HG03469 (cell line): Measurements from ENCODE around the gene IMMT.

Experiments used
- ATAC-seq: cut with Tn5 transposase; IDR thresholded peaks from one replicate; pipeline ENCODE4 v1.9.1; 2021; ENCODE audit warnings: mild to moderate bottlenecking, moderate library complexity, moderate number of reproducible peaks; ENCODE audit not compliant: unreplicated experiment

The IMMT gene

DNA sequence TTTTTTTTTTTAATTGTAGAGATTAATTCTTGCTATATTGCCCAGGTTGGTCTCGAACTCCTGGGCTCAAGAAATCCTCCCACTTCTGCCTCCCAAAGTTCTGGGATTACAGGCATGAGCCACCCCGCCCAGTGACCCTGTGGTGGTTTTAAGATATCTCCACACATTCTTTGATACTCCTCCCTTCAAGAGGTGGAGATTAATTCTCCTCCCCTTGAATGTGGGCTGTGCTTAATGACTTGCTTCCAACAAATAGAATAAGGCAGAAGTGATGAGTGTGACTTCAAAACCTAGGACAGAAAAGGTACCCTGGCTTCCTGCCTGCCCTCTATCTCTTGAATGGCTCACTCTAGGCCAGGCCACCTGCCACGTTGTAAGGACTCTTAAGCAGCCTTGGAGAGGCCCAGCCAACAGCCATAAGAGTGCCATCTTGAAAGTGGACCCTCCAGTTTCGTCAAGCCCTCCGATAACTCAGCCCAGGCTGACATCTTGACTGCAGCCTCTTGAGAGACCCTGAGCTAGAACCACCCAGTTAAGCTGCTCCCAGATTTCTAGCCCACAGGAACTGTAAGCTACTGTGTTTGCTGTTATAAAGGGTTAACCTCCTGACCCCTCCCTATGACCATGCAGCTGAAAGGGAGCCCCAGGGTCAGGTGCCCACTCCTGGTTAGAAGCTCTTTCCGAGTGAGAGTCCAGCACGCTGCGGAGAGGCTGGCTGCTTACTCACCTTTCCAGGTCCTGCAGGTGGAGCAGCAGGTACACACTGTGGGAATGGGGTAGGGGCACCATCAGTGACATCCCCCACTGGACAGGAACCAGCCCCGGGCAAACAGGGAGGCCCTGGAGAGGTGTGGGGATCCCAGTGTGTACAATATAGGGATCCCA lies 31.6 kb upstream of the IMMT start:
- no peak for ATAC-seq

DNA sequence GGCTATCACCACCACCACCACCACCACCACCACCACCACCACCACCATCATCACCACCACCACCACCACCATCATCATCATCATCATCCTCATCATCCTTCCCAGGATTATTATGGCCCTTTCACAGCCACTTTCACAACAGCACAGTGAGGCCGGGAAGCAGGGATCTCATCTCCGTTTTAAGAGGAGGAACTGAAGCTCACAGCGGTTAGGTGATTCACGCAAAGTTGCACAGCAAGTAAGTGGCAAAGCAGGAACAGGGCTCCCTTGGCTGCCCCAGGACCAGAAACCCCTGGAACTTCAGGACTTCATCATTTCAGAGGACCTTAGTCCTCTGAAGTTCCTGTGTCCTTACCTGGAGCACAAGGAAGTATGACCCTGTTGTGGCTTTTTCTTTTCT lies 30.8 kb upstream of the IMMT start:
- no peak for ATAC-seq

DNA sequence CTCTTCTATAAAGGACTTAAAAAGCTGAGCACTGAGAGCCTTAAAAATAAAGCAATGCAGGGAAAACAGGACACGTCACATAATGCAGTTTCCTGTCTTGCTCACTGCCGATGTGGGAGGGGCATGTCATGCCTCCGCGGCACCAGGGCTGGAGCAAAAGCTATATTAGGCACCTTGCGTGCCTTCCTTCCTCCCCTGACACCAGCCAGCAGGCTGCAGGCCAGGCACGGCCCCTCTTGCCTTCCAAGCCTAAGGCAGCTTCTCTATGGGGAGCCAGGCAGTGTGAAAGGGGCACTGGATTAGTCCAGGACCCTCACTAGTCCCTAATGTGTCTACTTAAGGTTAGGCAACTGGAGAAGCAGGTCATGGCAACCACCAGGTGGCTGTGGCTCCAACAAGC lies 30.3 kb upstream of the IMMT start:
- ATAC-seq: peak; percentile 68

DNA sequence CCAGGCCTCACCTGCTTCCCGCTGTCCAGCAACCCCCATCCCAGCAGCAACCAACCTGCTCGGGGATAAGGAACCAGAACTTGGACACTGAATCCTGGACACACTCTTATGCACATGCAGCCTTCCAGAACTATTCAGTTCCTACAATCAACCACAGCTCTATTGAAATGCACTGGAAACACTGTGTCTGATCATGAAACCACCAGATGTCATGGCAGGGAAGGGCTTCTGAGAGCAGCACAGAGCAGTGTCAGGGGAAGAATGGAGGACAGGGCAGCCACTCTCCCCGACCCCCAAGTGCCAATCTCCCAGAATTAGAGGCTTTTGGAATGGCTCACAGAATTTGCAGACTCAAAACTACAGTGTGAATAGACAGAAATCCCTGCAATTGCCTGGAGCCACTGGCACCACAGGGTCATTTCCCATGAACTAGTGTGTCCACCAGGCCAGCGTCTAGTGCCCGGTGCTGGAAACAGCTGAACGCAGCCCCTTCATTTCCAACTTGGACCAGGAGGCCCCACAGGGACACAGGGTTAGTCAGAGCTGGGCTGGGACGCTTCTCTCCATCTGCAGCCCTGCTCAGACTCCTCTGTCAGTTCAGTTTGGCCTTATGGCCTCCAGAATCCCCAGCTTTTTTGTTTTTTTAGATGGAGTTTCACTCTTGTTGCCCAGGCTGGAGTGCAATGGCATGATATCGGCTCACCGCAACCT lies 29.5 kb upstream of the IMMT start:
- ATAC-seq: no peak

DNA sequence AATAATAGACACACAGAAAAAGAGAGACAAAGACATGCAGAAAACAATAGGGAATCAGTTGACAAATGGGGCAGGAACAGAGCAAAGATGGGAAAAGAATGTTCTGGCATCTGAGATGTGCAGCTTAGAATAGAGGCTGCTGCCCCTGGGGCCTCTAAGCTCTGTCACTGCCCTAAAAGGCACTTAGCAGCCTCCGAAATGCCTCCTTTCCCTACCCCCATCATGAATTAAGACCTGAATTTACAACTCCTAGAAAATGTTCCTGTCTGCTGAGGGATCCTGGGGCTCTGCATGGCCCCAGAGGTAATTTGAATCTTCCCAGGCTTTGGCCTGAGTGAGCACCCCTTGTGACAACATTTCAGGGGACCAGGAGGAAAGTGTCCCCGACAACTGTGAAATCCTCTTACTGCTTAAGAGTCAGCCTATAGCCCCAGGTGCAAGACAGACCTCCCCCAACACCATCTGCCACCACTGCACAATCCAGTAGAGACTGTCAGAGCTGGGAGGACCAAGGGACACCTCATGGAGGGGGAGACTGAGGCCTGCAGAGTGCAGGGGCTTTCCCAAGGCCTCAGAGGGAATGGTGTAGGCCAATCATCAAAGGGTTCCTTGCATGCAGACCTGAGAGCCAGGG lies 28.8 kb upstream of the IMMT start:
- ATAC-seq: no peak

DNA sequence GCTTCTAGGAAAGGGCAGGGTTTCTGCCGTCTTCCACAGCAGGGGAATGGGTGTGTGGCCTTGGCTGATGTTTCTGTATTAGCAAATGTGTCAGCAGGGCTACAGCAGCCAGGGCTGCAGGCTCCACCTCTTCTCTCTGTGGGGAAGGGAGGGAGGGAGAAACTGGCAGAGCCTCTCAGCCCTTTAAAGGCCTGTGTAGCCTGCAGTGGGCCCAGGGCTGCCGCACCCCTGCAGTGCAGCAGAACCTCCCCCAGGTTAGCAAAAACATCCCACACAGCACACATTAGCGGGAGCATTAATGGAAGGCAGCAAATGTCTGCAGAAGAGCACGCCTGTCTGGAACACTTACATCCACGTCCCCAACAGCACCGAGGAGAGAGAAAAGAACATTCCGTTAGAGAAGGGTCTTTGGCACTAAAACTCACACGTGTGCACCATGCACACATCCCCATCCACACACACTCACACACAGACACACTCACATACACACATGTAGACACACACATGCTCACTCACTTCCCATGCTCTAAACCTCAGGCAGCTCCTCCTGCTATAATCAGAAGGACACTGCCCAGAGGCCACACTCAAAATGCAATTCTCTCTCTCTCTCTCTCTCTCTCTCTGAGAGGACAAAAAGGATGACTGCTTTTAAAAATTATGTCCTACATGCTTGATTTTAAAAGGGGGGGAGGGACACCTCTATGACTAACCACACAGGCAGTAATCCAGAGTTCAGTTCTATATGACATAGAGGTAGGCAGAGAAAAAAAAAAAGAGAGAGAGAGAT lies 28.1 kb upstream of the IMMT start:
- no peak for ATAC-seq

DNA sequence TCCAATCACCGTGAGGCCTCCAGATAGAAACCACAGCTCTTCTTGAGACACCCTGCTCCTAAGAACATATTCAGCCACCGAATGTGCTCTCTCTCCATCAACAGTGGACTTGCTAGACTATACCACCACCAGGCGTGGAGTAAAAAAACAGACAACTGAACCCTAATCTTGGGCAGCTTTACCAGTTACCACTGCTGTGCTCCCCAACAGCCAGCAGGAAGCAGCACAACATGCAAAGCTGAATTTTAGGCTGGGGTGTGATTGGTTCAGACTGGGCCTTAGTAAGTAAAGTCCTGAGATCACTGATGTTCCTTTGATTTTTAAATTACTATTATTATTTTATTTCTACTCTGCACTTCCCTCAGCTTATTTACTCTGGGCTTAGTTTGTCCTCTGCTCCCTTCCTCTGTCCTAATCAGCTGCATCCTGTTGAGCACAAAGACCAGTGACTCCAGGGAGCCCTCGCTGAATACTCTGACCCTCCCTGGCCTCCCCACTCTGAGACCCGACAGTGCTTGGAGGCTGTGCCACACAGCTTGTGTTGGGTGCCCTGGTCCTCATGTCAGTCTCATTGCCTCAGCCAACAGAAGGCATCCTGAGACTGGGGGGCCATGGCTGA lies 25.9 kb upstream of the IMMT start:
- no peak for ATAC-seq

DNA sequence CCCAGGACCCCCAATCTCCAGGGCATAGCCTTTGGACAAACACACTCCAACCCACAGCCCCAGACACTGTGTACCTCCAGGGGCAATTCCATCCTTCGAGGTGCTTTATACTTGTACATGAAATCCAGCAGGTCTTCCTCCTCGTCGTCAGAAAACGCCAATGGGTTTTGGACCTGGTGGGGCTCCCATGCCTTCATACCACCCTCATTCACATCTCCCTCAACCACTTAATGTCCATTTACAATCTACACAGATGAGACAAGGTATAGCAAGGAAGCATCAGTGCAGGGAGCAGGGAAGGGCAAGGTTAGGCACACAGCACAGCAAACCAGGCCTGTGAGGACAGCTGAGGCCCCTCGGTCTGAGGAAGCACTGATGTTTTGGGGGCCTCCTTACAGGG lies 24.6 kb upstream of the IMMT start:
- no peak for ATAC-seq

DNA sequence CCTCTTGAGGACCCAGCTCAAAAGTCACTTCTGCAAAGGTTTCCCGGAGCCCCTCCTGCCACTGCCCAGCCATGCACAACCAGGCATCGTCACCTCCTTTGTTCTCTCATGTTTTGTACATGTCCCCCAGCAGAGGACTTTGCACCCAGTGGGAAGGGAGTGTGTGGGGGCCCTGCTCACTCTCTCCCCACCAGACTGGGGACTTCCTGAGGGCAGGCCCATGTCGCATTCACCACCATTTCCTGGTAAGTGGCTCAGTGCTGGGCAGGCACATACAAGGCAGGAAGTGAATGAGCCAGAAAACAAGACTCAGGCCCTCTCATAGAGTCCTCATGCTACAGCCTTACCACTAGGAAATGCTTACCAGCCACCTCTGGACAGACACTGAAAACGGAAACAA lies 22.9 kb upstream of the IMMT start:
- no peak for ATAC-seq

DNA sequence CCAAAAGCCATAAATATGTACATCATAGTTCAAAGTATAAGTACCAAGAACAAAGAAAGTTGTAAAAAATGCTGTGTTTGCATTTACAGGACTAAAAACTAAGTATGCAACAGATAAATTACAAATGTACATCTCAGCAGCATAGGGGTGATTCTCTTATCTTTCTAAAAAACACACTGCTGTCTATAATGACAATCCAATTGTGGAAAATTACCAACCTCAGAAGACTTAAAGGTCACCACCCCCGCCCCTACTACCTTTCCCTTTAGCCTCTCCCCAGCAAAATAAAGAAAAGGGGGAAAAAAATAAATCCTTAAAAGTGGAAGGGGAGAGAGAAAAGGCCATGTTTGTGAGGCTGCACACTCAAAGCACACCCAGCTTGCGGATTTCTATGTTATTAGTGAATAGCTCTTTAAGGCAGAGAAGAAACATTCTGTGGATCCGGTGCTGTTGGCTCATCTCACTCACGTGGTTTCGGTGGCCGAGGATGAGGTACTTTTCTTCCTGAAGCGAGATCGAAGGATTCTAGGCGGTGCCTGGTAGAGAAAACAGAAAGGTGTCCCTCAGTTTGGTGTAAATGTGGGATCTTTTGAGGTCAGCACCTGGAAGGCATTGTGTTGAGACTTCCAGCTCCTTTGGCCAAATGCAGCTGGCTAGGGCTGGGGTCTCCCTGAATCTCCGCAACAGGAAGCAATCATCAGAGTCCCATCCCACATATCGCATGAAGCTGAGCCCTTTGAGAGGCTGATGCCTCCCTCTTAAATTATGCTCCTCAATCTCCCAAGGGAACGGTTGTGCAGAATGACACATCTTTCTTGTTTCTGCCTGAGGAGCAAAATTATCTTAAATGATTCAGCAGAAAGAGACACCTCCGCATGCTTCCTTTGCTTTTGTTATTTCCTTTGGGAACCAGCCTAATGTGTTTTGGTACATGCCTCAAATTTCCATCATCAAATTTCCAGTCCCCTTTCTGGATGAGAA lies 21.6 kb upstream of the IMMT start:
- ATAC-seq: no peak

DNA sequence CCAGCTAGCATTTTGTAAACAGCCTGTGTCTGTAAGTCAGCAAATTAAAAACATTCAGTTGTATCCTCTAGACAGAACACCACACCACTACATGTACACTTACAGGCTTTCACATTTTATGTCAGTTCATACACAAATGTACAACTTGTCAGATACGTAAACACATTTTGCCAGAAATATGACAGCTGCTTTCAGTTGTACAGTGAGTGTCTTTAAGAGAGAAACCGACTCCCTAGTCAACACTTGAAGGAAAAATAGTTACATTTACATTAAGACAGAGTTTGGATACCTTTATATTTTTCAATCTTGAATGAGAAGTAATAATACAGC lies 19.2 kb upstream of the IMMT start:
- ATAC-seq: no peak

DNA sequence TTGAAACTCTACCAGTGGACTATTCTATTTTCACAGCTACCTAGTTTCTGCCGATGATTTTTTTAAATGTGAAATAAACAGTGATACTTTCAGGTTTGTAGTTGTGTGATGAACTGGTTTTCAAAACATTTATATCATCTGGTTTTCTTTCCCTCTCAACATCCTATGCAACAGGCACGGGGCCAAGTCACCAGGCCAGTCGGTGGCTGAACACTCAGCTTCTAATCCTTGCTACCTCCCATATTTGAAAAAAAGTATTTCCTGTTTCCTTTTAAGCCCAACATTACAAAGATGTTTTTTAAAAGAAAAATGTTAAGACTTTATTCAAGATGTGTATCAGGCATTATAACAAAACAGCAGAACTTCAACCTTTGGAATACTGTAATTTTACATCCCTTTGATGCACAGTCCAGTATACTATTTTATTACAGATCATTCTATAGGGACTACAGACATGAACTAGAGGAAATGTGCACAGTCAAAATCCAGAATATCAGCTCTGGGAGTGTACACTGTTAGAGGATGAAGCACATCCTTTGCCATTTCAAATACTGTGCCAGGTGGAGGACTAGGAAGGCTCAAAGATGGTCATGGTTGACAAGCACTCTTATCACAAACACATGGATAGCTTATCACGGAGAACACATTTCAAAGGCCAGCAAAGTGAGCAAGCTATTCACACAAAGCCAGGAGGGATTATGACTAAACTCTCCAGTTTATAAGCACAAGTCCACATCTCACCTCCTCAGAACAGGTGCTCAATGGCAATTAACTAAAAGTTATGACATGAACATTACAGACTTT lies 18.6 kb upstream of the IMMT start:
- no peak for ATAC-seq

DNA sequence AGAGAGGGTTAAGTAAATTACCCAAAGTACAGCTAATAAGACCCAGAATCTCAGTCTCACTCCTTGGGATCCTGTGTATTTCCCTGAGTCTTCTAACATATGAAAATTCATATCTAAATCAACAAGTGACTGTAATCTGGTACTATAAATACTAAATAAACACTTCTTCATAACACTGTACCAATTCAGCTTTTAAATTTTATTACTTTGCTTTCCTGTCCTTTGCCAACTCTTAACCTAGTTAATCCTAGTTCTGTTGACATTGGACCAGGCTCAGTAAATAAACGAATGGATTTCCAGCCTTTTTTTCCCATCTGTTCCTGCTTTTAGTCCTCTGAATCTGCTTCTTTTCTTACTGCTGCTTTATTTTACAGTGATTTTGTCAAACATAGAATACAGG lies 17.8 kb upstream of the IMMT start:
- no peak for ATAC-seq

DNA sequence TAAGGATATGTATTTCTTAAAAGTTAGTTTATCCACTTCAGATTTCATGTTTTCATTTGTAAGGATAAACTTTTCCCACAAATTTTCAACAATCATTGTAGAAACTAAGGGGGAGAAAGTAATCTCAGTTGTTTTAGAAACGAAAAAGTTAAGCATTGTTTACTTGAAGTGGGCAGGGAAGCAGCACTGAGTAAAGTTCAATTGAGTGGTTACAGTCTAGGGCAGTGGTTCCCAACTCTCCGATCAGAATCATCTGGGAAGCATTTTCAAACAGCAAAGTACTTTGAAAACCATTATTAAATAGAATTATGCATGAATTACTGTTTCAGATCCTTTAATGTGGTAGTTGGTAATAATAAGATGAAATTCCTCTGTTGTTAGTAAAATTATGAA lies 16.5 kb upstream of the IMMT start:
- ATAC-seq: no peak

DNA sequence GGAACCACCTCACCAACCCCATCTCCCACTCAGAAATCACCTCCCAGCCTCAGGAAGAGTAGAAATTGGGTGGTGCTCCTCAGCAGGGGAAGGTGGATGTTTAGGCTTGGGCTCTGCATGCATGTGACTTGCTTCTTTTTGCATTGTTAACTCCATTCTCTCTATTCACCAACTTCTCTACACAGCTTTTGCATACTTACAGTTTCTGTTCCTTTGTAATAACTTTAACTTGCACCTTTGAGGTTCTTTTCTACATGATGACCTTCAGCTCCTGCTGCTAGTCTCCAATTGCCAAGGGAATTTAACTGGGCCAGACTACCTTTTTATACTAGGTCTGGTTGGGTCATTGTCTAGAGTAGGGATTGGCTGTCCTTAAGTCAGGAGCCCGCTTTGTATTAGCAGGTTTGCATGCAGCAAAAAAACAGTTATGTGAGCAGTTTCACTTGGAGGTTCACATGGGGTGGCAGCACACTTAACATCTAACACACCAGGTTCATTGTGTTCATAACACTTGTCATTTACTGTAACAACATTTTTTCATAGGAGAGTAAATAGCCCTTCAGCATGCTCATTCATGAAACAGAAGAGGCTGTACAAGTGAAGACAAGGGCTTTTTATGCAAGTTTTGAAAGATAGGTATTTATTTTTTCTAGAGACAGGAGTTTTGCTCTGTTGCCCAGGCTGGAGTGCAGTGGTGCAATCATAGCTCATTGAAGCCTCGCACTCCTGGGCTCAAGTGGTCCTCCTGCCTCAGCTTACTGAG lies 16.0 kb upstream of the IMMT start:
- ATAC-seq: no peak

DNA sequence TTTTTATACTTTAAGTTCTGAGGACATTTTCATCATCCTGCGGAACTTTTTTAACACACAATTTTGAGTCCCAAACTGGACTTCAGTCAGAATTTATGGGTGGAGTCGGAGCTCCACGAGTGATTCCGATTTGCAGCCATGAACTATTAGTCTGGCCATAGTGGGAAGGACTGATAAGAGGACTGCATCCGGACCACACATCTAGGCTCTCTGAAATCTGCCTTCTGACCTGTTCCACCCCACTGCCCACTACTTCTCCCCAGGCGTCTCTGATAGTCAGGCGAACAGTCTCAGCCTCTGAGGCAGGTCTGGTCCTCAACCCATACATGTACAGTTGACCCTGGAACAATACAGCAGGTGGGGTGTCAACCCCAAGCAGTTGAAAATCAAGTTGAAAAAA lies 9.2 kb upstream of the IMMT start:
- ATAC-seq: no peak

DNA sequence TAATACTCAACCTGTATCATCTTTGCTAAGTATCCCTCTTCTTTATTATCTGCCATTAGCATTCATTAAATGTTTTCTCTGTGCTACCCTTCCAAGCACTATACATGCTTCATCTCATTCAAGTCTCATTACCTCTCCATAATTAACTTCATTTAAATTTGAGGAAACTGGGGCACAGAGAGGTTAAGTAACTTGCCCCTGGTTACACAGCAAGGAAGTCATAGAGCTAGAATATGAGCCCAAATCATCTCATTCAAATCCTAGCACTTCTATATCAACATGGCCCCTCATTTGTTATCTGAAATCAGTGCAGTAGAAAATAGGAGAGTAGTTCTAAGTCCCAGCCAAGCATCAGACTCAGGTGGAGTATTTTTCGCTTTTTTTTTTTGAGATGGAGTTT lies 8.4 kb upstream of the IMMT start:
- no peak for ATAC-seq

DNA sequence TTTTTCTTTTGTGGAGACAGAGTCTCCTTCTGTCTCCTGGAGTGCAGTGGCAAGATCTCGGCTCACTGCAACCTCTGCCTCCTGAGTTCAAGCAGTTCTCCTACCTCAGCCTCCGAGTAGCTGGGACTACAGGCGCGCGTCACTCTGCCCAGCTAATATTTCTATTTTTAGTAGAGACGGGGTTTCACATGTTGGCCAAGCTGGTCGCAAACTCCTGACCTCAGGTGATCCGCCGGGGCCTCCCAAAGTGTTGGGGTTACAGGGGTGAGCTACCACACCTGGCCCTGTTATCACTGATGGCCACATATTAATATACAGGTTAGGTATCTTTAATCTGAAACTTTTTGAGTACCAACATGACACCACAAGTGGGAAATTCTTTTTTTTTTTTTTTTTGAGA lies 7.4 kb upstream of the IMMT start:
- ATAC-seq: no peak
